OCI-LY3 (cell line): ENCODE measurements around the gene HTR3E.

ENCODE experiments used
- EZH2phosphoT487 ChIP-seq: fragments of 200-600 bp; shearing (Covaris generic); IDR thresholded peaks from 2 replicates; pipeline ENCODE4 v1.6.1; 2018; ENCODE audit warnings: antibody characterized with exemption, mixed run types, low read depth
- TF ChIP-seq, protein P1 (sequence below): fragments of 200-600, 300-600 bp; sonication (generic); IDR thresholded peaks from 2 replicates; pipeline ENCODE4 v1.5.1; 2014; ENCODE audit warnings: antibody characterized with exemption, low read length, low read depth

DNA sequence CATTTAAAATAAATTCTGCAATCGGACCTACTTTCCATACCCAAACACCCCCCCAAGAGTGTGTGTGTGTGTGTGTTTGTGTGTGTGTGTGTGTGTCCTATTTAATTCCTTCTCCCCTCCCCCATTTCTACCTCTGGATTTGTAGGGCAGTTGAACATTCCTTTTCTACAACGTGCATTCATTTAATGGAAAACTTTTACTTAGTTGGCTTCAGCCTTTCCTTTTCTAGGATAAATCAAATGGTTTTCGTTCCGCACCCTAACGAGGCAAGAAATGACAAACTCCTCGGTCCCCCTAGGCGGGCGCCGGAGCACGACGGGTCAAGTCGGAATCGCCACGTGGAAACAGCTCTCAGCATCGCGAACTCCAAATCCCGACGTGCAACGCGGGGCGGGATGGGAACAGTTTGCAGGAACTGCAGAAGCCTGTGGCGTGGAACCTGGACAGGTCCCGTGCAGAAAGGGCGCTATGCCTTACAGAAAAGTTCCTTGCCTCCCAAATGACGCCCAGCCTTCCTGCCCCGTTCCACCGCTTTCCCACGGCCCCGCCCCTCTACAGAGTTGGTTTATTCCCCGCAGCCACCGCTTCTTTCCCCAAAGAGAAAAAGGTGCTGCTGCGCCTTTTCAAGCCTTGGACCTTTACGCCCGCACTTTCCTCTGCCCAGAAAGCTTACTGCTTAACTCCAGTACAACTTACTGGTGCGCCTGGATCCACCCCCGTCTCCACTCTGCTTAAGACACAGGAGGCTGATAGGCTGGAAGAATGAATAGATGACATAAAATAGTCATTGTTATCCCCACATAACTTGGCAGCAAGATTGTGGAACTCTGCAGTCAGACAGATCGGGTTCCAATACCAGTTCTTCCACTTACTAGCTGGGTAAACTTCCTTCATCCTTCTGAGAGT, 37.2 kb downstream of the HTR3E start:
- TF ChIP-seq EZH2phosphoT487 = no peak
- TF ChIP-seq, protein P1, sequence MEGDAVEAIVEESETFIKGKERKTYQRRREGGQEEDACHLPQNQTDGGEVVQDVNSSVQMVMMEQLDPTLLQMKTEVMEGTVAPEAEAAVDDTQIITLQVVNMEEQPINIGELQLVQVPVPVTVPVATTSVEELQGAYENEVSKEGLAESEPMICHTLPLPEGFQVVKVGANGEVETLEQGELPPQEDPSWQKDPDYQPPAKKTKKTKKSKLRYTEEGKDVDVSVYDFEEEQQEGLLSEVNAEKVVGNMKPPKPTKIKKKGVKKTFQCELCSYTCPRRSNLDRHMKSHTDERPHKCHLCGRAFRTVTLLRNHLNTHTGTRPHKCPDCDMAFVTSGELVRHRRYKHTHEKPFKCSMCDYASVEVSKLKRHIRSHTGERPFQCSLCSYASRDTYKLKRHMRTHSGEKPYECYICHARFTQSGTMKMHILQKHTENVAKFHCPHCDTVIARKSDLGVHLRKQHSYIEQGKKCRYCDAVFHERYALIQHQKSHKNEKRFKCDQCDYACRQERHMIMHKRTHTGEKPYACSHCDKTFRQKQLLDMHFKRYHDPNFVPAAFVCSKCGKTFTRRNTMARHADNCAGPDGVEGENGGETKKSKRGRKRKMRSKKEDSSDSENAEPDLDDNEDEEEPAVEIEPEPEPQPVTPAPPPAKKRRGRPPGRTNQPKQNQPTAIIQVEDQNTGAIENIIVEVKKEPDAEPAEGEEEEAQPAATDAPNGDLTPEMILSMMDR = no peak
